SKM-1 (cell line): ENCODE measurements around the gene GPR18.
"Not testable (repeated sequence)": the region's sequence is repeated elsewhere in the genome, so short reads cannot be mapped to it uniquely, and the experiment has no call there.

Source experiments
- DNase-seq: peaks from one replicate; lab custom pipeline; 2025; ENCODE audit not compliant: unreplicated experiment; lab: John Stamatoyannopoulos, UW

Gene GPR18

GRCh38 chr13:99268822-99269221 lies 10.6 kb upstream of the GPR18 start:
- no peak for DNase-seq

- DNase-seq, result no peak
Observed at GRCh38 chr13:99267927-99268326, 9.7 kb upstream of the GPR18 start.

GRCh38 chr13:99266827-99267226 lies 8.6 kb upstream of the GPR18 start:
- DNase-seq, result no peak

- DNase-seq, result no peak
Observed at GRCh38 chr13:99265821-99266426, 7.7 kb upstream of the GPR18 start.

GRCh38 chr13:99265162-99265800 lies 7.1 kb upstream of the GPR18 start:
- no peak for DNase-seq

GRCh38 chr13:99264051-99264450 lies 5.9 kb upstream of the GPR18 start:
- no peak for DNase-seq

GRCh38 chr13:99263126-99263785 lies 5.1 kb upstream of the GPR18 start:
- no peak for DNase-seq

GRCh38 chr13:99261059-99261458 lies 2.9 kb upstream of the GPR18 start:
- no peak for DNase-seq

GRCh38 chr13:99260216-99260615 lies 2.0 kb upstream of the GPR18 start:
- no peak for DNase-seq

- DNase-seq, result no peak
Observed at GRCh38 chr13:99258946-99259345, 767 bp upstream of the GPR18 start.

GRCh38 chr13:99257291-99257690 lies 888 bp downstream of the GPR18 start:
- no peak for DNase-seq

- no peak for DNase-seq
Observed at GRCh38 chr13:99256709-99257108, 1.5 kb downstream of the GPR18 start.

GRCh38 chr13:99256283-99256682 lies 1.9 kb downstream of the GPR18 start:
- DNase-seq, result no peak

GRCh38 chr13:99255271-99255670 lies 2.9 kb downstream of the GPR18 start:
- DNase-seq, result no peak

- no peak for DNase-seq
Observed at GRCh38 chr13:99254830-99255229, 3.3 kb downstream of the GPR18 start.

GRCh38 chr13:99251921-99252320 lies 6.3 kb downstream of the GPR18 start:
- DNase-seq, result no peak

GRCh38 chr13:99250982-99251825 lies 7.0 kb downstream of the GPR18 start:
- DNase-seq, result no peak

GRCh38 chr13:99249606-99250005 lies 8.6 kb downstream of the GPR18 start:
- not testable (repeated sequence) for DNase-seq

- DNase-seq, result not testable (repeated sequence)
Observed at GRCh38 chr13:99249178-99249577, 9.0 kb downstream of the GPR18 start.

GRCh38 chr13:99246100-99246499 lies 12.1 kb downstream of the GPR18 start:
- DNase-seq, result no peak

- DNase-seq, result no peak
Observed at GRCh38 chr13:99237981-99238662, 20.1 kb downstream of the GPR18 start.
